ES-I3 (cell line): Measurements from ENCODE around the gene CSH2.
"Not testable (repeated sequence)": the region's sequence is repeated elsewhere in the genome, so short reads cannot be mapped to it uniquely, and the experiment has no call there.

ENCODE experiments used
- H3K36me3 ChIP-seq: 2 replicates; pipeline ENCODE4 v1.6.1; 2013; ENCODE audit warnings: mild to moderate bottlenecking, low read length, control low read depth, moderate library complexity; ENCODE audit not compliant: insufficient read depth
- H3K4me1 ChIP-seq: 2 replicates; pipeline ENCODE4 v1.6.1; 2013; ENCODE audit warnings: mild to moderate bottlenecking, control low read depth, low read length; ENCODE audit not compliant: insufficient read depth
- H3K9ac ChIP-seq: 2 replicates; pipeline ENCODE4 v1.6.1; 2013; ENCODE audit warnings: low read depth, mild to moderate bottlenecking, low read length, moderate library complexity
- H3K9me3 ChIP-seq: 2 replicates; pipeline ENCODE4 v1.6.1; 2013; ENCODE audit warnings: mild to moderate bottlenecking, low read length, moderate library complexity; ENCODE audit not compliant: control insufficient read depth, insufficient read depth

Gene CSH2

GRCh38 chr17:63881935-63882601 is 8.6 kb upstream of the CSH2 start, which contains the start of gene GH2:
GH2 (minus strand) TSS chr17:63881944; CDS start chr17:63881801, 143 bp downstream.
- H3K9ac ChIP-seq = no peak within 1 kb of the TSS
- H3K36me3 ChIP-seq = no peaks in the 10 kb centered on the region
- peaks cover 10% of the 10 kb centered on the region; the same call in 1 of the 2 replicates for H3K4me1 ChIP-seq
- no peaks in the 10 kb centered on the region for H3K9me3 ChIP-seq

DNA sequence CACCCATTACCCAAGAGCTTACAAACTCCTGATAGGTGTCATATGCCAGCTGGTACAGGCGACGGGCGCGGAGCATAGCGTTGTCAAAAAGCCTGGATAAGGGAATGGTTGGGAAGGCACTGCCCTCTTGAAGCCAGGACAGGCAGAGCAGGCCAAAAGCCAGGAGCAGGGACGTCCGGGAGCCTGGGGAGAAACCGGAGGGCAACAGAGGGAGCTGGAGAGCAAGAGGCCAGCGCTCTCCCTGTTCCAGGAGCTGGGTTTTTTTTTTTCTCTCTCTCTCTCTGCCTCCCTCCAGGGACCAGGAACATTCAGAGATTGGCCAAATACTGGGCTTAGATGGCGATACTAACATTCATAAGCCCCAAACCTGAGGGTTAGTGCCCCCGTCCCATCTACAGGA is 7.9 kb upstream of the CSH2 start:
- not testable (repeated sequence) for H3K4me1 ChIP-seq, H3K36me3 ChIP-seq, H3K9ac ChIP-seq, H3K9me3 ChIP-seq

- Histone ChIP-seq H3K9me3 (no peaks in the 10 kb centered on the region), H3K4me1 (peaks cover 10% of the 10 kb centered on the region; the same call in 1 of the 2 replicates), H3K9ac (no peak overlapping the region), H3K36me3 (no peaks in the 10 kb centered on the region)
Observed at GRCh38 chr17:63880706-63881105, 7.2 kb upstream of the CSH2 start.

- not testable (repeated sequence) for H3K9ac ChIP-seq, H3K9me3 ChIP-seq, H3K4me1 ChIP-seq, H3K36me3 ChIP-seq
Observed at GRCh38 chr17:63878413-63878812, 4.9 kb upstream of the CSH2 start.

DNA sequence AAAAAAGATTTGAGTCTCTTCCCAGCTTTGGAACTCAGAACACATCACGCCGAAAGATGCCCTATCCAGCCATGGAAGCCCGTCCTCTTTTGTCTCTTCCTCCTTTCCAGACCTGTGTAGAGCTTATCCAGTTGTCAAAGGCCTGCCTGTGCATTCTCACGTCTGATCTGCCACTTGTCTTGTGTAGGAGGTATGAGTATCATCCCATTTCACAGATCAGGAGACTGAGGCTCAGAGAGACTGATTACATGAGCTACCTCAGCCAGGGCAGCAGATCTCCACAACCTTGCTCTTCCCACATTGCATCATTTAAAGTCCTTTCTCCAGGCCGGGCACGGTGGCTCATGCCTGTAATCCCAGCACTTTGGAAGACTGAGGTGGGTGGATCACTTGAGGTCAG is 1.2 kb upstream of the CSH2 start:
- H3K36me3 ChIP-seq, H3K9me3 ChIP-seq, H3K4me1 ChIP-seq: not testable (repeated sequence)

DNA sequence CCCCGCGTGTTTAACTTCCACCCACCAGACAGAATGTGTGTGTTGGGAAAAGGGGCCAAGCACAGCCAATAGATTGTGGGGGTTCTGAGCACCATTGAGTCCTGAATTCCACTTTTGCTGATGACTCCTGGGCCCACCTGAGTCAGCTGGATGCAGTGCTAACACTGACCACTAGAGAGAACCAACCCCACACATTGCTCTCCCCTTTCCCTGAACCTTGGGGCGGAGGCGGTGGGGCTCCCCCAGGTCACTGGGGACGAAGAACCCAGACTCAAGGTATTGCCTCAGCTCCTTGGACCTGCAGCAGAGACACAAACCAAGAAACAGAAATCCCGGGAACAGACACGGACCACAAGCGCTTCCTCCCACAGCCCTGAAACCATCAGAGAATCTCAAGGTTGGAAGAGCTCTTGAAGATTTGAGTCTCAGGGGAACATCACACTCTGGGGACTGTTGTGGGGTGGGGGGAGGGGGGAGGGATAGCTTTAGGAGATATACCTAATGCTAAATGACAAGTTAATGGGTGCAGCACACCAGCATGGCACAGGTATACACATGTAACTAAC is 667 bp upstream of the CSH2 start:
- H3K9me3 ChIP-seq, H3K36me3 ChIP-seq, H3K4me1 ChIP-seq, H3K9ac ChIP-seq: not testable (repeated sequence)

More for the DNA sequence above, 1.2 kb upstream of the CSH2 start:
- not testable (repeated sequence) for H3K9ac ChIP-seq

DNA sequence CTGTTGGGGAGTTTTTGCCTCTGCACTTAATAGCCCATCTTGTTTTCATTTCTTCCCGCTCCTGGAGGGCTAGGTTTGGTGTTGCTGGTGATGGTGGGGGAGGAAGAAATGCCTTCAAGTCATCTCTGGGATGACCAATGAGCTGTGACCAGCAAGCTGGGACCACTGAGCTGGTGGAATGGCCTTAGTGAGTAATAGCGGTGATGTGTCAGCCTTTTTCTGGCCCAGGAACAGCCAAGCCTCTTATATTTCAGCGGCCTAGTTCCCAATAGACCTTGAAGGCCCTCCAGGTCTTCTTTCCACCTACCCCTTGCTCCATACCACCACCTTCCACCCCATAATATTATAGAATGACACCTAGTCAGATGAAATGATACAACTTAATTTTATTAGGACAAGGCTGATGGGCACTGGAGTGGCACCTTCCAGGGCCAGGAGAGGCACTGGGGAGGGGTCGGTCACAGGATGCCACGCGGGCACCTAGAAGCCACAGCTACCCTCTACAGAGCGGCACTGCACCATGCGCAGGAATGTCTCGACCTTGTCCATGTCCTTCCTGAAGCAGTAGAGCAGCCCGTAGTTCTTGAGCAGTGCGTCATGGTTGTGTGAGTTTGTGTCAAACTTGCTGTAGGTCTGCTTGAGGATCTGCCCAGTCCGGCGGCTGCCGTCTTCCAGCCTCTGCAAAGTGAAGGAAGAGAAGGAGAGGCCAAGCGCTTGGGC is 1.7 kb downstream of the CSH2 start:
- H3K36me3 ChIP-seq, H3K9ac ChIP-seq: not testable (repeated sequence)

GRCh38 chr17:63870292-63870665 is 3.2 kb downstream of the CSH2 start:
- not testable (repeated sequence) for H3K36me3 ChIP-seq, H3K9me3 ChIP-seq, H3K9ac ChIP-seq, H3K4me1 ChIP-seq

More for the DNA sequence above, 1.7 kb downstream of the CSH2 start:
- H3K4me1 ChIP-seq, H3K9me3 ChIP-seq: not testable (repeated sequence)

GRCh38 chr17:63869491-63870291 is 3.8 kb downstream of the CSH2 start:
- H3K36me3 ChIP-seq, H3K4me1 ChIP-seq, H3K9me3 ChIP-seq, H3K9ac ChIP-seq: not testable (repeated sequence)

DNA sequence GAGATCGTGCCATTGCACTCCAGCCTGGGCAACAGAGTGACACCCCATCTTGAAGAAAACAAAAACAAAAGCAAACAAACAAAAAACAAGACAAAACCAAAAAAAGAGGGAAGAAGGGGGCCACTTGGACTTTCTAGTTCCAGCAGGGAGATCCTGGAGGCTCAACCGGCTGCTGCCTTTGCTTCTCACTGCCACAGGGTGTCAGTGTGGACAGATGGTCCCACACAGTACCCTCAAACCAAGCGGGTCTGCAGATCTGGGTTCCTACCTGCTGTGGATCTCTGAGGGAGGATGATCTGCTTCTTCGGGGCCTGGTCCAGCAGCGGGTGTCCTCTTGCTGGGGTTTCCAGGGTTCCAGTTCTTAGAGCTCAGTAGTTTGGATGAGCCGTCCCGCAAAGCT is 6.9 kb downstream of the CSH2 start:
- H3K4me1 ChIP-seq = not testable (repeated sequence)

DNA sequence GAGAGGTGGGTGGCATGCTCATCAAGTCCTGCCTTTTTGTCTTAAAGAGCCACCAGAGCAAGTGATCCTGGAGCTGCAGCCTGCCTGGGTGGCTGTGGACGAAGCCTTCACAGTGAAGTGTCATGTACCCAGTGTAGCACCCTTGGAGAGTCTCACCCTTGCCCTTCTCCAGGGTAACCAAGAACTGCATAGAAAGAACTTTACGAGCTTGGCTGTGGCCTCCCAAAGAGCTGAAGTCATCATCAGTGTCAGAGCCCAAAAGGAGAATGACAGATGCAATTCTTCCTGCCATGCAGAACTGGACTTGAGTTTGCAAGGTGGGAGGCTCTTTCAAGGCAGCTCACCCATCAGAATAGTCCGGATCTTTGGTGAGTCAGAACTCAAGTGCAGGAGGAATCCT is 14.2 kb downstream of the CSH2 start:
- Histone ChIP-seq H3K9me3 (no peaks in the 10 kb centered on the region), H3K4me1 (no peaks in the 10 kb centered on the region), H3K9ac (no peak overlapping the region), H3K36me3 (no peaks in the 10 kb centered on the region)

More for the DNA sequence above, 6.9 kb downstream of the CSH2 start:
- not testable (repeated sequence) for H3K36me3 ChIP-seq, H3K9me3 ChIP-seq, H3K9ac ChIP-seq

- H3K9me3 ChIP-seq, H3K36me3 ChIP-seq, H3K9ac ChIP-seq, H3K4me1 ChIP-seq: not testable (repeated sequence)
Observed at GRCh38 chr17:63856425-63856824, 17.1 kb downstream of the CSH2 start.

DNA sequence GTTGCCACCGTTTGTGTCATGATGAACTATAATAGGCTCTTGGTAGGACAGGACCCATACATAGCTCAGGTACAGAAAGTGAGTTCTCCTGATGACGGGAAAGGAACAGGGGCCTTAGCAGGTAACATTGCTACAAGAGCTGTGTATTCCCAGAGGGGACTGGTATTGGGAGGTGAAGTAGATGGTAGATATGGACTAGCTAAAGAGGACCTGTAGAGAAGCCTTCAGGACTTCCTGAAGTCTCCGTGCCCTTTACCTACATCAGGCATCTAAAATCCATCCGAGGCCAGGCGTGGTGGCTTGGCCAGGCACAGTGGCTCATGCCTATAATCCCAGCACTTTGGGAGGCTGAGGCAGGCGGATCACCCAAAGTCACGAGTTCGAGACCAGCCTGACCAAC is 18.3 kb downstream of the CSH2 start:
- H3K9me3 ChIP-seq = no peaks in the 10 kb centered on the region
- no peak overlapping the region for H3K9ac ChIP-seq
- no peaks in the 10 kb centered on the region for H3K36me3 ChIP-seq
- H3K4me1 ChIP-seq = no peaks in the 10 kb centered on the region

DNA sequence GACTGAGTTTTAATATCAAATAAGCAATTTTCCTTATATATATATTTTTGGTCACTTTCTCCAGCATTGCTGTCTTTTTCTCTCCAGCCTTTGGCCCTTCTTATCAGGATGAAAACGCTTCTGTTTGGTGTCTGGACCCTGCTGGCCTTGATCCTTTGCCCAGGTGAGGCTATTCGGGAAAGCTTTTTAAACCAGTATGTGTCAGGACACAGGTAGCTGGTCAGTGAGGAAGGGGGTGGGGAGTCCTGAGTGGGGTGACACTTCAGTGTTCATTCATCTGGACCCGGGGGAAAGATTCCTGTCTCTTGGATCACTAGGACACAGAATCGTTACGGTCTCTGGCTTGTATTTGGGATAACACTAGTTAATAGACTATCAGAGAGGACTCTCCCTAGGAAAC is 18.8 kb downstream of the CSH2 start:
- Histone ChIP-seq H3K9ac (no peak overlapping the region), H3K9me3 (no peaks in the 10 kb centered on the region), H3K36me3 (no peaks in the 10 kb centered on the region), H3K4me1 (no peaks in the 10 kb centered on the region)
